Activated naive CD4-positive, alpha-beta T cell treated with anti-CD3 and anti-CD28 coated beads, Interleukin-2, amount 50 U/mL, for 24 hours (primary cell): ENCODE results near the gene SIGLEC7.
A peak's percentile ranks its signal among the peaks of the same experiment; 100 is the strongest.

Source experiments
- H3K27ac Mint-ChIP-seq: one replicate; pipeline ENCODE4 v1.8.0; 2021; ENCODE audit warnings: mild to moderate bottlenecking, mixed read lengths
- H3K27me3 Mint-ChIP-seq: one replicate; pipeline ENCODE4 v1.8.0; 2021; ENCODE audit warnings: mixed read lengths
- H3K36me3 Mint-ChIP-seq: one replicate; pipeline ENCODE4 v1.8.0; 2021; ENCODE audit warnings: mixed read lengths
- H3K4me1 Mint-ChIP-seq: one replicate; pipeline ENCODE4 v1.8.0; 2021; ENCODE audit warnings: mixed read lengths
- H3K4me3 Mint-ChIP-seq: one replicate; pipeline ENCODE4 v1.8.0; 2021; ENCODE audit warnings: mild to moderate bottlenecking, mixed read lengths
- H3K9me3 Mint-ChIP-seq: one replicate; pipeline ENCODE4 v1.8.0; 2021; ENCODE audit warnings: mixed read lengths

SIGLEC7 gene

DNA sequence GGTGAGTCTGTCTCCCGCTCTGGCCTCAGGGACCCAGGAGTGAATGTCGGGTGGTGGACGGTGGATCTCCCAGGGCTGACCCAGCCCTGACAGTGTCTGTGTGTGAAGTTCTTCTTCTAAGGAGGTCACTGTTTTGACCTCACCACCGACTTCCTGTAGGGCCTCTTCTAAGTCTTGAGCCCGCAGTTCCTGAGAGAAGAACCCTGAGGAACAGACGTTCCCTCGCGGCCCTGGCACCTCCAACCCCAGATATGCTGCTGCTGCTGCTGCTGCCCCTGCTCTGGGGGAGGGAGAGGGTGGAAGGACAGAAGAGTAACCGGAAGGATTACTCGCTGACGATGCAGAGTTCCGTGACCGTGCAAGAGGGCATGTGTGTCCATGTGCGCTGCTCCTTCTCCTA, at the start of gene SIGLEC7:
SIGLEC7 (plus strand) TSS at position 183 of the 400 bp plus-strand sequence; CDS start at position 252, 69 bp downstream.
- Mint-ChIP-seq H3K4me3 (peak within 1 kb of the TSS; percentile 49), H3K36me3 (no peaks in the 10 kb centered on the region), H3K9me3 (no peaks in the 10 kb centered on the region), H3K4me1 (peaks cover 23% of the 10 kb centered on the region), H3K27me3 (no peaks in the 10 kb centered on the region), H3K27ac (no peak within 1 kb of the TSS)

DNA sequence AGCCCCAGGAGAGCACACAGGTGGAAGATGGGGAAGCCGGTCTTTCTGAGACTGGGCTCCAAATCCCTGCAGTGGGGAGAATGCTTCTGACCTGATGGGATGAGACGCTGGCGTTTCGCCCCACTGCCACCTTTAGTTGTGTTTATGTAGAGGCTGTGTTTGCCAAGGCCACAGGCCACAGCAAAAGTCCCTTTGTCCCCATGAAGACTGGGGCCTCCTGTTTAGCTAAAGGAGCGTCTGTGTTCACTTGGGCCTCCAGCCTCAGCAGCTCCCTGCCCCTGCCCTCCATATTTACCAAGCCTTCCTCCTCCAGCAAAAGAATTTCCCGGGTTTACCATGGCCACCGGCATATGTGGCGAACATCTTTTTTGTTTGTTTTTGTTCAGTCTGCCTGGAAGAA, 49.0 kb upstream of the SIGLEC7 start:
- Mint-ChIP-seq H3K9me3 (no peaks in the 10 kb centered on the region), H3K27ac (no peak overlapping the region), H3K4me3 (no peak overlapping the region), H3K36me3 (peaks cover 2% of the 10 kb centered on the region), H3K4me1 (peaks cover 13% of the 10 kb centered on the region), H3K27me3 (no peaks in the 10 kb centered on the region)

DNA sequence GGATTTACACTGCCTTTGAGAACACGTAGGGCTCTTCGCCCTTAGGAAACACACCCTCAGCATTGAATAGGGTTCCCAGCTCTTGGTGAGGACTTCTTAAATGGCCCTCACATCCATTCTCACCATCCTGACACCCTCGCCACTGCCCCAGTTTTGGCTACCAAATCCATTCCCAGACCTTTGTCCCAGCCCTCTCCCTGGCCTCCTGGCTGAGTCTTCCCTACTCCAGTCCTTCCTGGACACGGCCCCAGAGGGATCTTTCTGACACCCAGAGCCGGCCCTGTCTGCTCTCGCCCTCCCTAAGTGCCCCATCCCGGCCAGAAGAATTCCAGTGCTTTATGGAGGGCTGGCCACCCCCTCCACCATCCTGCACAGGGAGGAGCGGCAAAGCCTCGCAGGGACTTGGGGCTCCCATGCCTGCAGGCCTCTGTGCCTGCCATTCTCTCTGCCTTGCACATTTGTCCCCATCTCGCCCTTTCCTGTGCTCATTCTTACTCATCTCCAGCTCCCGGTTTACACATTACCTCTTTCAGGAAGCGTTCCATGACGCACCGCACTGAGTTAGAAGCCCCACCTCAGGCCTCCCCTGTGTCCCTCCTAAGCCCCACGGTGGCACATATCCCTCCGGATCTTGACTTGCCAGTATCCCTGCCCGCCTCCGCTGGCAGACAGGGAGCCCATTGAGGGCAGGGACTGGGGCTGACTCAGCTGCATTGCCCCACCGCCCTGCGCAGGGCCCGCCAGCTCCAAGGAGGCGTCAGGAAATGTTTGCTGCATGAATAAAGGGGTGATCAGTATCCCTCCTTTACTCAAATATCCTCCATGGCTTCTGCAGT, 48.4 kb upstream of the SIGLEC7 start:
- H3K27ac Mint-ChIP-seq = peak overlapping the region; percentile 75
- H3K9me3 Mint-ChIP-seq = no peaks in the 10 kb centered on the region
- H3K36me3 Mint-ChIP-seq = peaks cover 2% of the 10 kb centered on the region
- peaks cover 13% of the 10 kb centered on the region for H3K4me1 Mint-ChIP-seq
- no peak overlapping the region for H3K4me3 Mint-ChIP-seq
- H3K27me3 Mint-ChIP-seq = no peaks in the 10 kb centered on the region

DNA sequence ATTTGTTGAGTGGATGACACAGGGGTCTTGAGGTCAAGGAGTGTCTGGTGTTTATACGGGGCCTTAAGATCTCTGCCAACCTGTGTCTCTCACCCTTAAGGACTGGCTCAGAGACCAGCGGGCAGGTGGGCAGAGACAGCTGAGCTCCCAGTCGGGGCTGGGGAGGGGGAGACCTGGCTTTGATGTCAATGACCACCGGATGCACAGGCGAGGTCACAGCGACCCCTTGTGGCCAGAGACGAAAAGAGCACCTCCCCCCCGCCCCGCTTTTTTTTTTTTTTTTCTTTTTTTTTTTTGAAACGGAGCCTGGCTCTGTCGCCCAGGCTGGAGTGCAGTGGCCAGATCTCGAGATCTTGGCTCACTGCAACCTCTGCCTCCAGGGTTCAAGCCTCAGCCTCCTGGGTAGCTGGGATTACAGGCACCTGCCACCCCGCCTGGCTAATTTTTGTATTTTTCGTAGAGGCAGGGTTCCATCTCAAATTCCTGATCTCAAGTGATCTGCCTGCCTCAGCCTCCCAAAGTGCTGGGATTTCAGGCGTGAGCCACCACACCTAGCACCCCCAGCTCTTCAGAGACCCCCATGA, 47.3 kb upstream of the SIGLEC7 start:
- Mint-ChIP-seq H3K36me3 (peaks cover 2% of the 10 kb centered on the region), H3K27me3 (no peaks in the 10 kb centered on the region), H3K9me3 (no peaks in the 10 kb centered on the region), H3K27ac (no peak overlapping the region), H3K4me3 (no peak overlapping the region), H3K4me1 (peaks cover 20% of the 10 kb centered on the region)

DNA sequence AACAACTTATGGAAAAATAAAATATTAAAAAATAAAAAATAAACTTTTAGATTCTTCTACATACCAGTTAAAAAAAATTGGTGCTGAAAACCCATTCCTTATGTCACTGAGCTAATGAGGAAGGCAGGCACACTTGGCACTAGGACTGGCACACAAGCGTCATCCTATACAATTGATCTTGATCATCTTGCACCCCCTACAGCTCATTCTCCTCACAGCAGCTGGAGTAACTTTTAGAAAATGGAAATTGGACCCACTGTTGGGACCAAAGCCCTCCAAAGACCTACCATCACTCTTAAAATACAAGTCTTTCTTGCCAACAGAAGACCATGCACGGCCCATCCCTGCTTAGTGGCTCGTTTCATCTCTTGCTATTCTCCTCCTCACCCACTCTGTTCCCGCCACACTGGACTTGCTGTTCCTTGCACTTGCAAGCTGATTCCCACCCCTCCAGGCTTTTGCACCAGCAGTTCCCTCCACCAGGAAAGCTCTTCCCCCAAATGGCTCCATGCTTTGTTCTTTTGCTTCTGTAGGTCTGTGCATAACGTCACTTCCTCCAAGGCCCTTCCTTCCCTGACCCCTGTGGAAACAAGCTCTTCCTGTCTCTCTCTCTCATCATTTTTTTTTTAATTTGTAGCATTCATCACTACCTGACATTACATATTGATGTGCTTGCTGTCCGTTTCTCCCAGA, 45.5 kb upstream of the SIGLEC7 start:
- H3K27ac Mint-ChIP-seq = no peak overlapping the region
- peaks cover 2% of the 10 kb centered on the region for H3K36me3 Mint-ChIP-seq
- H3K4me3 Mint-ChIP-seq = no peak overlapping the region
- no peaks in the 10 kb centered on the region for H3K27me3 Mint-ChIP-seq
- H3K9me3 Mint-ChIP-seq = no peaks in the 10 kb centered on the region
- H3K4me1 Mint-ChIP-seq = peaks cover 27% of the 10 kb centered on the region

DNA sequence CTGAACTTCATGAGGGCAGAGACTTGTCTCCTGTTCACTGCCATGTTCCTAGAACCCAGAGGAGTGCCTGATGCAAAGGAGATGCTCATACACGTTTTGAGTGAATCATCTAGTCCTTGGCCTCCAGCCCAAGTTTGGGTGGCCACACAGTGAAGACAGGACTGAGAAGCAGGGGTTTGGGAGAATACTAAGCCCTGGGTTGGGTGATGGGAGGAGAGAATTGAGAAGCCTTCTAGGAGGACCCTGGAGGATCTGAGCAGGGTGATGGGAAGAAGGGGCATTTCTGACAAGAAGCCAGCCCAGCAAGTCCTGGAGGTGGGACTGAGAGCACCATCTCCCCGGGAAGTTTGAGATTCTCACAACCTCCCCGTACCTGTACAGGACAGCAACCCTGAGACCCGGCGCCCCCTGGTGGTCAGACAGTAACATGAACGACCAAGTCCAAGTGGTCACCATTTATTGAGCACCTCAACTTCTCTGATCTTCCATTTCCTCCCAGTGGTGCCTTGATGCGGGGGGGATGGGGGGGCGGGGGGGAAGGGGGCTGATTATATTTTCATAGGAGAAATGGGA, 44.8 kb upstream of the SIGLEC7 start:
- Mint-ChIP-seq H3K4me1 (peaks cover 27% of the 10 kb centered on the region), H3K27ac (no peak overlapping the region), H3K9me3 (no peaks in the 10 kb centered on the region), H3K36me3 (peaks cover 2% of the 10 kb centered on the region), H3K27me3 (no peaks in the 10 kb centered on the region), H3K4me3 (peak overlapping the region; percentile 37)

DNA sequence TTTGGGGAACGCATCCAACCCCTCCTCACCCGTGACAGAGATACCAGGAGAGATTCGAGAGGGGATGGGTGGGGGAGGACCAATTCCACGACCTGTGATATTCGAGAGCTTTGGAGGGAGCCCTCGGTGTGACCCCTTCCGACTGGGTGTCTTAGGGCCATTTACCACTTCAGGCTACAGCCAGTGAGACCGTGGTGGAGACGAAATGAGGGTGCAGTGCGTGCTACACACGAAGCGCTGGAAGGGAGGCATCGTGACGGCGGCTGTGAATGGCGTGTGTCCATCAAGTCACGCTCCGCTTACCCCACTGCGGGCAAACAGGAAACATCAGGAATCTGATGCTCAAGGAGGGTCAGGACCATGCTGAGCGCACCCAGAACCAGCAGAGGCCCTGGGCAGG, 44.3 kb upstream of the SIGLEC7 start:
- peaks cover 2% of the 10 kb centered on the region for H3K36me3 Mint-ChIP-seq
- H3K4me1 Mint-ChIP-seq = peaks cover 32% of the 10 kb centered on the region
- H3K27ac Mint-ChIP-seq = no peak overlapping the region
- no peak overlapping the region for H3K4me3 Mint-ChIP-seq
- no peaks in the 10 kb centered on the region for H3K27me3 Mint-ChIP-seq
- no peaks in the 10 kb centered on the region for H3K9me3 Mint-ChIP-seq

DNA sequence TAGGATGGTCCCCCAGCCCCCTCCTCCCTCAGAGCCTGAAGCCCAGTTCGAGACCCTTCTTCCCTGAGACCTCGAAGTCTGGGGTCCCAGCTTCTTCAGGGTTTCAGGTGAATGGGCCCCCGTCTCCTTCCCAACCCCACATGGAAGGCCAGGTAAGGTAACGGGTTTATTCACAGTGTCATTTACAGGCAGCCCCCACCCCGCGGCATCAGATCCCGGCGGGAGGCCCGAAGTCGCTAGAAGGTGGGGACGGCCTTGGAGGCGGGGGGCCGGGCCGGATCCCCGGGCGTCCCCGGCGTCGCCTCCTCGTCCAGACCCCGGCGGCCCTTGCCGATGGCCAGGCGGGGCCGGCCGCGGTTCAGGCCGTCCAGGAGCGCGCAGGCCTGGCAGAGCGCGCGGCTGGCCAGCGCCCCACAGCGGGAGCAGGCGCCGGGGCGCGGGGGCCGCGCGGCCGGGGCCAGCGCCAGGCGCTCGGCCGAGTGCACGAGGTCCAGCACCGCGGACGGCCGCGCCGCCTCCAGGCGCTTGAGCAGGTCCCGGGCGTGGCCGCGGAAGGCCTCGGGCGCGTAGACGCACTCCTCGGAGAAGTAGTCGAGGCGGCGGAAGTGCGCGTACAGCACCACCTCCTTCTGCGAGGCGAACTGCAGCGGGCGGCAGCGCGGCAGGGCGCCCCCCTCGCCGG, 43.6 kb upstream of the SIGLEC7 start:
- Mint-ChIP-seq H3K9me3 (no peaks in the 10 kb centered on the region), H3K4me1 (peaks cover 39% of the 10 kb centered on the region), H3K27me3 (no peaks in the 10 kb centered on the region), H3K4me3 (peak overlapping the region; percentile 23), H3K36me3 (peaks cover 2% of the 10 kb centered on the region), H3K27ac (no peak overlapping the region)

DNA sequence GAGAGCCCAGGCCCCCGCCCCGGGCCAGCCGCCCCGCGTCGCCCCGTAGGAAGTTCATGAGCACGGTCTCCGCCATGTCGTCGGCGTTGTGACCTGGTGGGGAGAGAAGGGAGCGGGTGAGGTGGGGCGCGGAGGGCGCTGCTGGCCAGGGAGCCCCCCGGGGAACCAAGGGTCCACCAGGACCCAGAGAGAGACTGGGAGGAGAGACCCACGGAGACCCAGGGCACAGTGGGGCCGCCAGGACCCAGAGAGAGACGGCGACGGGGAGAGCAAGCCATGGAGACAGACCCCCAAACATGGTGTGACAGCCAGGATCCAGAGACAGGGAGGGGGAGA, 43.1 kb upstream of the SIGLEC7 start:
- H3K27me3 Mint-ChIP-seq = no peaks in the 10 kb centered on the region
- H3K4me3 Mint-ChIP-seq = peak overlapping the region; percentile 52
- H3K4me1 Mint-ChIP-seq = peaks cover 42% of the 10 kb centered on the region
- no peak overlapping the region for H3K27ac Mint-ChIP-seq
- H3K36me3 Mint-ChIP-seq = peaks cover 2% of the 10 kb centered on the region
- no peaks in the 10 kb centered on the region for H3K9me3 Mint-ChIP-seq

DNA sequence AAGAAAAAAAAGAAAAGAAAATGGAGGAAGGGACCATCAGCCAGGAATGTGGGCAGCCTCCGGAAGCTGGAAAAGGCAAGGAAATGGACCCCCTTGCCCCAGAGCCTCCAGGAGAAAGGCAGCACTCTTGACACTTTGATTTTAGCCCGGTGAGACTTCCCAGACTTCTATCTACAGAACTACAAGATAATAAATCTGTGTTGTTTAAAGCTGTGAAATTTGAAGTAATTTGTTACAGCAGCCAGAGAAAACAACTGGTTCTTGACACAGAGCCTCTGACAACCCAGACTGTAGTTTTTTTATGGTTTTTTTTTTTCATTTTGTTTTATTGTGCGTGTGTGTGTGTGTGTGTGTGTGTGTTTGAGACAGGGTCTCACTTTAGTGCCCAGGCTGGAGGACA, 41.5 kb upstream of the SIGLEC7 start:
- Mint-ChIP-seq H3K4me3 (no peak overlapping the region), H3K27me3 (no peaks in the 10 kb centered on the region), H3K9me3 (no peaks in the 10 kb centered on the region), H3K36me3 (peaks cover 6% of the 10 kb centered on the region), H3K4me1 (peaks cover 54% of the 10 kb centered on the region), H3K27ac (no peak overlapping the region)

DNA sequence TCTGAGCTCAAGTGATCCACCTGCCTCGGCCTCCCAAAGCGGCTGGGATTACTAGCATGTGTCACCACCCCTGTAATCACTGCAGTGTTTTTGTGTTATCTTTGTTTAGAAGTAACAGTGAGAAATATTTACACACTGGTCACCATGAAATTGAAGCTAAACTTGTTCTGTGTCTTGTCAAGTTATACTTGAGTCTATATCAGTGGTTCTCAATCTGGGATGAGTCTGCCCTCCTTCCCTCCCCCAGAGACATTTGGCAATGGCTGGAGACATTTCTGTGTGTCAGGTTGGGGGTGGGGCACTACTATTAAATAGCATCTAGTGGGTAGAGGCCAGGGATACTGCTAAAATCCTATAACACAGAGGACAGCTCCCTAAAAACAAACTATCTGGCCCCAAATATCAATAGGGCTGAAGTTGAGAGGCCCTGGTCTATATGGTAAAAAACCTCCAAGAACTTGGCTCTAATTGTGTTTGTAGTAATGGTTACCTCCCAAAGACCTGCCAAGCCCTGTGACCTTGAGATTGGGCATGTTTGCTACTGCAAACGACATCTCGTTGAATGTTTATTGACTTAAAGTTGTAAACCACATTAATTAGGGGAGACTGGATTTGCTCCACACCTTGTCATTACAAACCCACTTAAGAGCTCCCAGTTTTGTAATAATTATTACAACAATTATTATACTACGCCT, 40.8 kb upstream of the SIGLEC7 start:
- no peaks in the 10 kb centered on the region for H3K27me3 Mint-ChIP-seq
- H3K27ac Mint-ChIP-seq = no peak overlapping the region
- H3K4me1 Mint-ChIP-seq = peaks cover 61% of the 10 kb centered on the region
- peaks cover 6% of the 10 kb centered on the region for H3K36me3 Mint-ChIP-seq
- H3K4me3 Mint-ChIP-seq = no peak overlapping the region
- no peaks in the 10 kb centered on the region for H3K9me3 Mint-ChIP-seq

DNA sequence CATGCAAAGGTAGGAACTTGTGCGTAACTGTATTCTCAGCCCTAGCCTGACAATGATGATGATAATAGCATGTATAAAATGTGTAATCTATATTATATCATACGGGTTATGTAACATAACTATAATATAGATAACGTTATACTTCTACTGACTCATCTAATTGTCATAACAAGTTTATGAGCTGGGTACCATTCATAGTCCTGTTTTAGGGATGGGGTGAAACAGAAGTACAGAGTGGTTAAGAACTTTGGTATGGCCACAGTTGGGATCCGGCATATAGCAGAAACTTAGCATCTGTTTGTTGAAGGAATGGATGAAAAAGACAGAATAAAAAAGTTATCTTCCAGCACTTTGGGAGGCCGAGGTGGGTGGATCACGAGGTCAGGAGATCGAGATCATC, 39.1 kb upstream of the SIGLEC7 start:
- H3K27ac Mint-ChIP-seq = no peak overlapping the region
- no peak overlapping the region for H3K4me3 Mint-ChIP-seq
- no peaks in the 10 kb centered on the region for H3K27me3 Mint-ChIP-seq
- H3K4me1 Mint-ChIP-seq = peaks cover 59% of the 10 kb centered on the region
- H3K9me3 Mint-ChIP-seq = no peaks in the 10 kb centered on the region
- peaks cover 9% of the 10 kb centered on the region for H3K36me3 Mint-ChIP-seq

DNA sequence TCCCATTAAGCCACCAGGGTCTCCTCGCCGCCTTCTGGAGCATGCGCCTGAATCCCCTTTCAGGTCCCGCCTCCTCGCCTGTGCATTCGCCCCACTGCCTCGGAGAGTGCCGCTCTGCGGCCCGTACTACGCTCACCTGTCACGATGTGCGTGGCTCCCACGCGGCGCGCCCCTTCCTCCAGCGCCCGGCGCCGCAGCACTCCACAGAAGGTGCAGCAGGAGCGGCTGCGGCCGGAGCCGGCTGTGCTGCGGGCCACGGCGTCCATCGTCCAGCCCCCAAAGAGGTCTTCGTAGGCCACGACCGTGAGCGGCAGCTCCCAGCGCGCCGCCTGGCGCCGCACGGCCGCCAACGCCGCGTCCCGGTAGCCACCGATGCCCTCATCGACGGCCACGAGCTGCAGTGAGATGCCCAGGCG, 38.2 kb upstream of the SIGLEC7 start:
- Mint-ChIP-seq H3K27ac (no peak overlapping the region), H3K4me3 (no peak overlapping the region), H3K27me3 (no peaks in the 10 kb centered on the region), H3K4me1 (peaks cover 67% of the 10 kb centered on the region), H3K36me3 (peaks cover 9% of the 10 kb centered on the region), H3K9me3 (no peaks in the 10 kb centered on the region)

DNA sequence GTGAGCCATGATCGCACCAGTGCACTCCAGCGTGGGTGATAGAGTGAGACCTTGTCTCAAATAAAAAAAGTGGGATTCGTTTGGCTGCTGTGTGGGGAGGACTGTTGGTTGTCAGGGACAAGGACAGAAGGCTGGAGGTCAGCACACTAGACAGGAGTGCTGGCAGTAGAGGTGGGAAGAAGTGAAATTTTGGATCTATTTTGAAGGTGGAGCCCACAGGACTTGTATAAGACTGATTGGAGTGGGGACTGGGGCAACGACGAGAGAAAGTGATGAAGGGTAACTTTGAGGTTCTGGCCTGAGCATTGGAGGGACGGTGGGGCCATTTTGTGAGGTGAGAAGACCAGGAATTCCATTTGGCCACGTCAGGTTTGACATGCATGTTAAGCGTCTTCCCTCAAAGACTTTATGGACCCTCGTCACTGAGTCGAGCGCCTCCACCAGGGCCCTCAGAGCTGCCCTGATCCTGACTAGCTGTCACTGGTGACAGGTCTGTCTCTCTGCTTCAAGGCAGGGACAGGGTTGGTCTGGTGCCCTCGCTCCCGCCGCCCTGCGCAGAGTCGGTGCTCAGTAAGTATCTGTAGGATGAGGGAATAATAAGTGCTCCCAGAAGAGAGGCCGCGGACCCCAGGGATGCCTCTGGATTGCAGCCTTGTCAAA, 34.6 kb upstream of the SIGLEC7 start:
- peaks cover 9% of the 10 kb centered on the region for H3K36me3 Mint-ChIP-seq

More for the DNA sequence above, 34.6 kb upstream of the SIGLEC7 start:
- Mint-ChIP-seq H3K27me3 (no peaks in the 10 kb centered on the region), H3K4me3 (peak overlapping the region; percentile 92), H3K4me1 (peaks cover 56% of the 10 kb centered on the region), H3K9me3 (no peaks in the 10 kb centered on the region), H3K27ac (peak overlapping the region; percentile 97)
